Right hindlimb (tissue), 1 donor: ENCODE results near the gene RETREG3.

Experiments
- DNase-seq: peaks from one replicate; pipeline ENCODE4 v3.0.0-alpha.2; 2018

Gene RETREG3

GRCh38 chr17:42612013-42612412 is 2.8 kb upstream of the RETREG3 start:
- DNase-seq, result no peak

DNA sequence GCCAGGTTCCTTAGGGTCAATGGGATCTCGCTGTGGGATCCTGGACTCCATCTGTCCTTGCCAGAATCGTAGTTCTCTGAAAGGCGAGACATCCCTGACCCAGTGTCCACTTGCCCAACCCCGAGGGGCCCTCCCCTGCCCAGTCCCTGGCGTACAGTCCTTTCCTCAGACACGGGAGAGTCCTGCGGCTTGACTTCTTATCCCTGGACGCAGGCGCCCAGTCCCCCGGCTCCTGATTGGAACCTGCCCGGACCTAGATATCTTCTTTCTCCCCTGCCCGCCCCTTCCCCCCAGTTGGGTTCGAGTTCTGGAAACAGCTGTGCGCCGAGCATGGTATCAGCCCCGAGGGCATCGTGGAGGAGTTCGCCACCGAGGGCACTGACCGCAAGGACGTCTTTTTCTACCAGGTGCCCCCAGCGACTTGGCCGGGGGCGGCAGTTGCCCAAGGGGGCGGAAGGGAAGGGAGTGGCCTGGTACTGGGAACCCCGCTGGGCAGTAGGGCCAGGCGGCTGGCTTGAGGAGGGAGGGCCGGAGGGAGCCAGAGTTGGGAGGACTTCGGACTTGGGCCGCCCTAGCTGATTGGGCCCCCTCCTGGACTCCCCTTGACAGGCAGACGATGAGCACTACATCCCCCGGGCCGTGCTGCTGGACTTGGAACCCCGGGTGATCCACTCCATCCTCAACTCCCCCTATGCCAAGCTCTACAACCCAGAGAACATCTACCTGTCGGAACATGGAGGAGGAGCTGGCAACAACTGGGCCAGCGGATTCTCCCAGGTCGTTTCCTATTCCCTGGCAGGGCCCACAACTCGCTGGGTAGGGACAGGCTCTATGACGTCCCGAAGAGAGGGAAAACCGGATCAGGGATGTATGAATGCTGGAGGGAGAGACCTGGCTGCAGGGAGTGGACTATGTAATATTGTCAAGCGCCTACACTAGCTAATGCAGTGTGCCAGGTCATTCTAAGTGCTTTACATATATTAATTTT is 934 bp upstream of the RETREG3 start:
- DNase-seq, result peak; percentile 60

- DNase-seq, result no peak
Observed at GRCh38 chr17:42608305-42609181, 631 bp downstream of the RETREG3 start.

- DNase-seq, result no peak
Observed at GRCh38 chr17:42607769-42608168, 1.4 kb downstream of the RETREG3 start.

GRCh38 chr17:42603318-42603717 is 5.9 kb downstream of the RETREG3 start:
- DNase-seq, result no peak

- DNase-seq, result no peak
Observed at GRCh38 chr17:42598905-42599304, 10.3 kb downstream of the RETREG3 start.

GRCh38 chr17:42596386-42596785 is 12.8 kb downstream of the RETREG3 start:
- no peak for DNase-seq

GRCh38 chr17:42591411-42591810 is 17.8 kb downstream of the RETREG3 start:
- DNase-seq, result no peak

DNA sequence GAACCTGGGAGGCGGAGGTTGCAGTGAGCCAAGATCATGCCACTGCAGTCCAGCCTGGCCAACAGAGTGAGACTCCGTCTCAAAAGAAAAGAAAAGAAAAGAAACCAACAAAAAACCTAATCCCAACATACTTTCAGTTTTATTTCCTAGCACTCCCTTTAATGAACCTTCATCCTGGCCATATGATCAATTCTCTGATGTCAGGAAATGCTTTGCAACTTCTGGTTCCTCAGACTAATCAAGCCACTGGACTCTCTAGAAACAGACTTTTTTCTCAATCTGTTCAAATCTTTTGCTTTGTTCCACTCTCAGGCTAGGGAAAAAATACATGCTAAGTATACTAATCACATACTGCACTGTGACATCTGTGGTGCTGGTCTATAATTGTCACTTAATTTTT is 18.3 kb downstream of the RETREG3 start:
- no peak for DNase-seq

GRCh38 chr17:42586514-42587230 is 22.5 kb downstream of the RETREG3 start:
- DNase-seq, result no peak

- DNase-seq, result no peak
Observed at GRCh38 chr17:42585353-42585752, 23.8 kb downstream of the RETREG3 start.

DNA sequence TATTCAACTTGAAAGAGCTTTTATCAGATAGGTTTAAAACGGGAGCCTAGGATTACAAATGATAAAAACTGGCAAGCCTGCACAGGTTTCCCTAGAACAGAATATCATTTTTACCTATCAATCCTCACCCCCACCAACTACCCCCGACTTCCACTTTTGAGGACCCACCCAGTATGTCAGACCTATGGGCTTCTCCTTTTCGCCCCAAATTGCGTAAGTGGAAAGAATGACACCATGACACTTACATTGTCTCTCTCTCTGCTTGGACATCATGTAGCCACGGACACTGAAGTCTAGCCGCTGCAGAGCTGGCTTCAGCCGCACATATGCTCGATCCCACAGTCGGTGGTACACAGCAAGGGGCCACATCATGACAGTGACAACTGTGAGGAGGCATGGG is 24.3 kb downstream of the RETREG3 start:
- no peak for DNase-seq

GRCh38 chr17:42581744-42582270 is 27.4 kb downstream of the RETREG3 start:
- DNase-seq, result no peak

DNA sequence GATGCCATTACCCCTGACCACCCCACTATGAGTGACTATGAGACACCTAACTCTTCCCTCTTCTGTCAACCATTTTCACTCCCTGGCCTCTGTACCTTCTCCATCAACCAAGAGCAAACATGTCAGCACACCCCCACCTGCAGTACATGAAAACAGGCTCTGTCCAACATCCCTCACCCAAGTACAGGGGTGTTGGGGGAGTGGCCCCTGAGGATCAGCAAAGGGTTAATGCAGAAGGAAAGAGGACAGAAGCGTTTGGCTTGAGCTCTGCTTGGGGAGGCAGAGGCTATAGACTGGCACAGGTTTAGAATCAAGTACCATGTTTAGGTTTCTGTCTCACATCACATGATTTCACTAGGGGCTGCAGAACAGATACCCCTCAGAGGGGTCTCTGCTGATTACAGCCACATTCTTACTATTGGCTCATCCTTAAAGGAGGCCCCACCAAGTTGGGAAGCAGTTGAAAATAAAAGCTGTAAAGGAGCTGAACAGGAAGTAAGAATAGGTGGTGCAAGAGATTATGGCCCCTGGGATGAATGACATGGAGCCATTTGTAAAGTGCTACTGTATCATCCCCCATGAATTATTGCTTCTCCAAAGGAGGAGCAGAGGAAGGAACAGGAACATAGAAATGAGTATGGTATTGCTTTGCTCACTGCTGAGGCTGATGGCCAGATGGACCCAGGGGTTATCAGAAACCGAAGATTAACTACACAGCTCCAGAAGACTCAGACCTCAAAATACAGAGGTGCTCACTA is 29.2 kb downstream of the RETREG3 start:
- DNase-seq, result no peak

DNA sequence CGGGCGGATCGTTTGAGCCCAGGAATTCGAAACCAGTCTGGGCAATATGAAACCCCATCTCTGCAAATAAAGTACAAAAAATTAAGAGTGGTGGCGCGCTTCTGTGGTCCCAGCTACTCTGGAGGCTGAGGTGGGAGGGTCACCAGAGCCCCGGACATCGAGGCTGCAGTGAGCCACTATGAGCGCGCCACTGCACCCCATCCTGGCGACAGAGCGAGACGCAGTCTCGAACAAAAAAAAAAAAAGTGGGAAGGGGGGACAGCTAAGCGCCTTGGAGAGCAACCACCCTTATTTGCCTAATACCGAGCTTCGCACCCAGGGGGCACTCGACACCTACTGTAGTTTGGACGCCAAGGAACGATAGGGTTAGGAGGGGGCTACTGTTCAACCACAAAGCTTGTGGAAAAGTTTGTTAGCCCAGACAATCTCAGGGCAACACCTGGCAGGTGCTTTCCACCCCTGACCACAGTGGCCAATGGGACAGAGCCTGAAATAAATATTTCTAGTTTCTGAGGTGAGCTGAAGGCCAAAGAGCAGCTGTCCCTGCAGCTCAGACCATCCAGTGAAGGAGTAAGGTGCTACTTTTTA is 30.8 kb downstream of the RETREG3 start:
- peak; percentile 81 for DNase-seq

DNA sequence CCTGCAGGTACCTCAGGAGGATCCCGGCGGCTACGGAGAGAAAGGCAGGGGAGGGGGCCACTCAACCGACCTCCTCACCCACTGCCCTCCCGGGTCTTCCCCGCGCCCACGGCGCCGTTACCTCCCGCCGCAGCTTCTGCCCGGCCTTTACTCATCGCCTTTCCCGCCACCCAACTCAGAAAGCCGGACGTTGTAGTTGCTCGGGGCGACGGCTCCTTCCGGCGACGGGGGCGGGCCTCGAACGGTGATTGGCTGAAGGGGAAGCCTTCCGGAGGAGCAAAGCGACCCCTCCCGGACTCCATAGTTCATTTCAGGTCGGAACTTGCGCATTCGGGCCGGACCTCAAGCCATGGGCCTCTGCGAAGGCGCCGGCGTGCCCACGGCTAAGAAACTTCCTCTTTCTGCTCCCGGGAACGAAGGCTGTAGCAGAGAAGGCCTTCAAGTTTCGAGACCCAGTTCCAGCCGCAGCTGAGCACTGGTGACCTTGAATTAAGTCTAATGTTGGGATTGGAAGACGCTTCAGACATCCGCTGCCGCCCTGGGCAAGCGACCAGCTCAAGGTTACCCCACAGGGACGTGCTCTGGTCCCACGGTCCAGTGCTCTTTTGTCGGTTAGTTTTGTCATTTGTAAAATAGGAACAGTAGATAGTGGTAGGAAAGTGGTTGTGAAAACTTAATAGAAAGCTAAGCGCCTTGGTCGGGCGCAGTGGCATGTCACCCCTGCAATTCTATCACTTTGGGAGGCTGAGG is 31.5 kb downstream of the RETREG3 start, which contains the start of gene PSMC3IP:
TSS of gene PSMC3IP (minus strand) at position 198 of the 750 bp plus-strand sequence. CDS start at position 155, 43 bp downstream.
- DNase-seq, result peak; percentile 97

DNA sequence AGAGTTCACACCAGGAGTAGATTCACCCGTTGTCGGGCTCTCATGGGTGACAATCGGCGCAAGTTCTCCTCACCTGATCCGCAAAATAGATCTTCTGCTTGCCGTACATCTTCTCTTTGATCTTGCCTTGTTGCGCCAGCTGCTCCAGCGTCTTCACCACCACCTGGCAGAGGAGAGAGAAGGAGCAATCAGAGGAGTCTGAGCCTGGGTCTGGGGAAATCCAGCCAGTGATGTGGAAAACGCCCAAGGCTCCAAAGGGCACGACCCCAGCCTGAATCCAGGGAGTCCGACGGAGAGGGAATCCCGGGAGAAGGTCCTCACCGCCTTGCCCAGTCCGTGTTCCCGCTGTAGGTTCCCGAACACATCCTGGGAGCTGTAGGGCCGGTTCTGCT is 32.0 kb downstream of the RETREG3 start:
- DNase-seq, result no peak

- no peak for DNase-seq
Observed at GRCh38 chr17:42574463-42574862, 34.7 kb downstream of the RETREG3 start.

DNA sequence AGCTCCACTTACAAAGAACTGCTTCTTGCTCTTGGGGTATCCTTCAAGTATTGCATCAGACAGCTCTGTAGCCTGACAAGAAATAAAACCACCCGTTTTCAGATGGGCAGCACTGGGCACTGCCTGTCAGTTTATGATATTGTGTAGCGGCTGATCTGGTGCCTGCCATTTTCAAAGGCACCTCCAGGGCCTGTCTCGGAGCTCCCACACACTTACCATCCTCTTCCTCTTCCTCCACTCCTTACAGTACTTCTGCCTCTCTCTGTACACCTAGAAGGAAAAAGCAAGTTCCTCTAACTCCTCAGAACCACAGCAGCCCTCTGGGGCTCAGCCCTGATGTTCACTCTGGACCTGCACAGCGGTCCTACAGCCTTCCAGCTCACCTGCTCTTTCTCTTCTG is 36.1 kb downstream of the RETREG3 start:
- DNase-seq, result no peak

DNA sequence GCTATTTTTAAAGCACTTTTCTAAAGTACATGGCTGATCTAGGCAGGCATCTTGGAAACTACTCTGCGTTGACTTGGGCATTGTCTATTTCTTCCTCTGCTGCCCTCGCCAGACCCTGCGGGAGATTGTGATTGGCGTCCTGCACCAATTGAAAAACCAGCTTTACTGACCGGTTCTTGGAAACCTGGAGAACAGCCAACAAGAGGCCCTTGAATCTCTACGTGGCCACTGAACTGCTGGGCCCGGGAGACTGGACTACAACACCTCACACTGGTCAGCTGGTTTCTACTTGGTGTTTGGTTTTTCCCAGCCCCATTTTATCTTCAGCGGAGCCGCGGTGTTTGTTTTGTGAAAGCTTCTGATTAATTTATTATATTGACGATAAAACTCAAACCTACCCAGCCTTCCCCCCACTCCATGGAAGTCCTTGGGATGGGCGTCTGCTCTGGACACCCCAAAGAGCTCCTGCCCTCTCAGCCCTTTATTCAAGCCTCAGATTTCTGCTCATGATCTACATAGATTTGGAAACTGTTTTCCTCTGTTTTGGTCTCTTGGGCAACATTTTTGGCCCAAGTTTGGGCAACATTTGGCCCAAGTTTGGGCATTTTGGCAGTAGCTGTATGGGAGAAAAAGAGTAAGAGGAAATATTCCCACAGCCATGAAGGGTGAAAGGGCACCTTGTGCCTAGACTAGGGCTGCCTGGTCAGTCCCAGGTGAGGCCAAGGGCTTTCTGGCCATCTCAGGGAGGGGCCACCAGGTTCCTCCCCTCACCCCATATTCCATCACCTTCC is 37.5 kb downstream of the RETREG3 start:
- no peak for DNase-seq
